ENCODE data around the gene PMEPA1. TPM values are rescaled to one million over a fixed set of nuclear protein-coding genes. Genes with fewer than 3 reads are reported as not detected.

PMEPA1 gene
- total and polyA plus RNA-seq, 2 experiments from 2014 or later: 7.3 to 15.4 TPM

DNA sequence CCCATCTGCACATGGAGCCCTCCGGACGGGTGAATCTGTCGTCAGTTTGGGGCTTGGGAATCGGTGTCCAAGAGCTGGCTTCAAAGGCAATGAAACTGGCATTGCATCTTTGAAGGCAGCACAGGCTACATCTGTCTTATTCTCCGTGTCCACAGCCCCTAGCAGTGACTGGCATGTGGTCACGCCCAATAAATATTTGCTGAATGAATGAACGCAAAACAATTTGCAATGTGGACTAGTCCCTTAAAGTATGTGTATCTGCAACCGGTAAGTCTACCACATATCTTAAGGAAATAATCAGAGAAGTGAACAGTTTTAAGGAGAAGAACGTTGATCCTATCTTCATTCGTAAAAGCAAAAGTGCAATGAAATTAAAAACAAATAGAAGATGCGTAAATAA, 8.0 kb upstream of the PMEPA1 start (continued):
- TF ChIP-seq, protein P1, sequence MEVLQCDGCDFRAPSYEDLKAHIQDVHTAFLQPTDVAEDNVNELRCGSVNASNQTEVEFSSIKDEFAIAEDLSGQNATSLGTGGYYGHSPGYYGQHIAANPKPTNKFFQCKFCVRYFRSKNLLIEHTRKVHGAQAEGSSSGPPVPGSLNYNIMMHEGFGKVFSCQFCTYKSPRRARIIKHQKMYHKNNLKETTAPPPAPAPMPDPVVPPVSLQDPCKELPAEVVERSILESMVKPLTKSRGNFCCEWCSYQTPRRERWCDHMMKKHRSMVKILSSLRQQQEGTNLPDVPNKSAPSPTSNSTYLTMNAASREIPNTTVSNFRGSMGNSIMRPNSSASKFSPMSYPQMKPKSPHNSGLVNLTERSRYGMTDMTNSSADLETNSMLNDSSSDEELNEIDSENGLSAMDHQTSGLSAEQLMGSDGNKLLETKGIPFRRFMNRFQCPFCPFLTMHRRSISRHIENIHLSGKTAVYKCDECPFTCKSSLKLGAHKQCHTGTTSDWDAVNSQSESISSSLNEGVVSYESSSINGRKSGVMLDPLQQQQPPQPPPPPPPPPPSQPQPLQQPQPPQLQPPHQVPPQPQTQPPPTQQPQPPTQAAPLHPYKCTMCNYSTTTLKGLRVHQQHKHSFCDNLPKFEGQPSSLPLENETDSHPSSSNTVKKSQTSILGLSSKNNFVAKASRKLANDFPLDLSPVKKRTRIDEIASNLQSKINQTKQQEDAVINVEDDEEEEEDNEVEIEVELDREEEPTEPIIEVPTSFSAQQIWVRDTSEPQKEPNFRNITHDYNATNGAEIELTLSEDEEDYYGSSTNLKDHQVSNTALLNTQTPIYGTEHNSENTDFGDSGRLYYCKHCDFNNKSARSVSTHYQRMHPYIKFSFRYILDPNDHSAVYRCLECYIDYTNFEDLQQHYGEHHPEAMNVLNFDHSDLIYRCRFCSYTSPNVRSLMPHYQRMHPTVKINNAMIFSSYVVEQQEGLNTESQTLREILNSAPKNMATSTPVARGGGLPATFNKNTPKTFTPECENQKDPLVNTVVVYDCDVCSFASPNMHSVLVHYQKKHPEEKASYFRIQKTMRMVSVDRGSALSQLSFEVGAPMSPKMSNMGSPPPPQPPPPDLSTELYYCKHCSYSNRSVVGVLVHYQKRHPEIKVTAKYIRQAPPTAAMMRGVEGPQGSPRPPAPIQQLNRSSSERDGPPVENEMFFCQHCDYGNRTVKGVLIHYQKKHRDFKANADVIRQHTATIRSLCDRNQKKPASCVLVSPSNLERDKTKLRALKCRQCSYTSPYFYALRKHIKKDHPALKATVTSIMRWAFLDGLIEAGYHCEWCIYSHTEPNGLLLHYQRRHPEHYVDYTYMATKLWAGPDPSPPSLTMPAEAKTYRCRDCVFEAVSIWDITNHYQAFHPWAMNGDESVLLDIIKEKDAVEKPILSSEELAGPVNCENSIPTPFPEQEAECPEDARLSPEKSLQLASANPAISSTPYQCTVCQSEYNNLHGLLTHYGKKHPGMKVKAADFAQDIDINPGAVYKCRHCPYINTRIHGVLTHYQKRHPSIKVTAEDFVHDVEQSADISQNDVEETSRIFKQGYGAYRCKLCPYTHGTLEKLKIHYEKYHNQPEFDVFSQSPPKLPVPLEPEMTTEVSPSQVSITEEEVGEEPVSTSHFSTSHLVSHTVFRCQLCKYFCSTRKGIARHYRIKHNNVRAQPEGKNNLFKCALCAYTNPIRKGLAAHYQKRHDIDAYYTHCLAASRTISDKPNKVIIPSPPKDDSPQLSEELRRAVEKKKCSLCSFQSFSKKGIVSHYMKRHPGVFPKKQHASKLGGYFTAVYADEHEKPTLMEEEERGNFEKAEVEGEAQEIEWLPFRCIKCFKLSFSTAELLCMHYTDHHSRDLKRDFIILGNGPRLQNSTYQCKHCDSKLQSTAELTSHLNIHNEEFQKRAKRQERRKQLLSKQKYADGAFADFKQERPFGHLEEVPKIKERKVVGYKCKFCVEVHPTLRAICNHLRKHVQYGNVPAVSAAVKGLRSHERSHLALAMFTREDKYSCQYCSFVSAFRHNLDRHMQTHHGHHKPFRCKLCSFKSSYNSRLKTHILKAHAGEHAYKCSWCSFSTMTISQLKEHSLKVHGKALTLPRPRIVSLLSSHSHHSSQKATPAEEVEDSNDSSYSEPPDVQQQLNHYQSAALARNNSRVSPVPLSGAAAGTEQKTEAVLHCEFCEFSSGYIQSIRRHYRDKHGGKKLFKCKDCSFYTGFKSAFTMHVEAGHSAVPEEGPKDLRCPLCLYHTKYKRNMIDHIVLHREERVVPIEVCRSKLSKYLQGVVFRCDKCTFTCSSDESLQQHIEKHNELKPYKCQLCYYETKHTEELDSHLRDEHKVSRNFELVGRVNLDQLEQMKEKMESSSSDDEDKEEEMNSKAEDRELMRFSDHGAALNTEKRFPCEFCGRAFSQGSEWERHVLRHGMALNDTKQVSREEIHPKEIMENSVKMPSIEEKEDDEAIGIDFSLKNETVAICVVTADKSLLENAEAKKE (CRISPR knock-in tag; IDR thresholded peaks at IDR 0.05): no peak
- TF ChIP-seq, protein P2, sequence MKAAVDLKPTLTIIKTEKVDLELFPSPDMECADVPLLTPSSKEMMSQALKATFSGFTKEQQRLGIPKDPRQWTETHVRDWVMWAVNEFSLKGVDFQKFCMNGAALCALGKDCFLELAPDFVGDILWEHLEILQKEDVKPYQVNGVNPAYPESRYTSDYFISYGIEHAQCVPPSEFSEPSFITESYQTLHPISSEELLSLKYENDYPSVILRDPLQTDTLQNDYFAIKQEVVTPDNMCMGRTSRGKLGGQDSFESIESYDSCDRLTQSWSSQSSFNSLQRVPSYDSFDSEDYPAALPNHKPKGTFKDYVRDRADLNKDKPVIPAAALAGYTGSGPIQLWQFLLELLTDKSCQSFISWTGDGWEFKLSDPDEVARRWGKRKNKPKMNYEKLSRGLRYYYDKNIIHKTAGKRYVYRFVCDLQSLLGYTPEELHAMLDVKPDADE (IDR thresholded peaks at IDR 0.05): no peak
- TF ChIP-seq STAT1 (IDR thresholded peaks at IDR 0.05; ENCODE audit: unreplicated experiment) (no peak), CREB1 (CRISPR knock-in tag; IDR thresholded peaks at IDR 0.05; ENCODE audit: low read depth) (no peak), ZNF331 (CRISPR knock-in tag; IDR thresholded peaks at IDR 0.05; ENCODE audit: low read depth) (no peak), JUNB (IDR thresholded peaks at IDR 0.05; ENCODE audit: unreplicated experiment) (no peak)
- TF ChIP-seq, protein P3, sequence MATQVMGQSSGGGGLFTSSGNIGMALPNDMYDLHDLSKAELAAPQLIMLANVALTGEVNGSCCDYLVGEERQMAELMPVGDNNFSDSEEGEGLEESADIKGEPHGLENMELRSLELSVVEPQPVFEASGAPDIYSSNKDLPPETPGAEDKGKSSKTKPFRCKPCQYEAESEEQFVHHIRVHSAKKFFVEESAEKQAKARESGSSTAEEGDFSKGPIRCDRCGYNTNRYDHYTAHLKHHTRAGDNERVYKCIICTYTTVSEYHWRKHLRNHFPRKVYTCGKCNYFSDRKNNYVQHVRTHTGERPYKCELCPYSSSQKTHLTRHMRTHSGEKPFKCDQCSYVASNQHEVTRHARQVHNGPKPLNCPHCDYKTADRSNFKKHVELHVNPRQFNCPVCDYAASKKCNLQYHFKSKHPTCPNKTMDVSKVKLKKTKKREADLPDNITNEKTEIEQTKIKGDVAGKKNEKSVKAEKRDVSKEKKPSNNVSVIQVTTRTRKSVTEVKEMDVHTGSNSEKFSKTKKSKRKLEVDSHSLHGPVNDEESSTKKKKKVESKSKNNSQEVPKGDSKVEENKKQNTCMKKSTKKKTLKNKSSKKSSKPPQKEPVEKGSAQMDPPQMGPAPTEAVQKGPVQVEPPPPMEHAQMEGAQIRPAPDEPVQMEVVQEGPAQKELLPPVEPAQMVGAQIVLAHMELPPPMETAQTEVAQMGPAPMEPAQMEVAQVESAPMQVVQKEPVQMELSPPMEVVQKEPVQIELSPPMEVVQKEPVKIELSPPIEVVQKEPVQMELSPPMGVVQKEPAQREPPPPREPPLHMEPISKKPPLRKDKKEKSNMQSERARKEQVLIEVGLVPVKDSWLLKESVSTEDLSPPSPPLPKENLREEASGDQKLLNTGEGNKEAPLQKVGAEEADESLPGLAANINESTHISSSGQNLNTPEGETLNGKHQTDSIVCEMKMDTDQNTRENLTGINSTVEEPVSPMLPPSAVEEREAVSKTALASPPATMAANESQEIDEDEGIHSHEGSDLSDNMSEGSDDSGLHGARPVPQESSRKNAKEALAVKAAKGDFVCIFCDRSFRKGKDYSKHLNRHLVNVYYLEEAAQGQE (IDR thresholded peaks at IDR 0.05; ENCODE audit: unreplicated experiment): no peak

Measured in GM23338 (cell line).